MM.1S (cell line): ENCODE results near the gene EVPLL.
A peak's percentile ranks its signal among the peaks of the same experiment; 100 is the strongest.
"Not testable (repeated sequence)": the region's sequence is repeated elsewhere in the genome, so short reads cannot be mapped to it uniquely, and the experiment has no call there.

Experiments
- DNase-seq: peaks from one replicate; pipeline ENCODE4 v3.0.0-alpha.2; 2015
- H2AFZ ChIP-seq: fragments of 300-600 bp; sonication (generic); 2 replicates; pipeline ENCODE4 v1.6.0; 2016; ENCODE audit warnings: antibody characterized with exemption, low read length
- H3F3A ChIP-seq: fragments of 300-600 bp; sonication (generic); 2 replicates; pipeline ENCODE4 v1.6.1; 2016; ENCODE audit warnings: mild to moderate bottlenecking, antibody characterized with exemption, low read length, moderate library complexity, mixed read lengths; ENCODE audit not compliant: insufficient read depth
- H3K27ac ChIP-seq: fragments of 300-600 bp; sonication (generic); 2 replicates; pipeline ENCODE4 v1.5.1; 2016; ENCODE audit warnings: mild to moderate bottlenecking, low read length
- H3K27me3 ChIP-seq: fragments of 300-600 bp; sonication (generic); replicated peaks from 2 replicates; pipeline ENCODE4 v1.6.0; 2016; ENCODE audit warnings: low read length; ENCODE audit not compliant: insufficient read depth
- H3K36me3 ChIP-seq: fragments of 300-600 bp; sonication (generic); replicated peaks from 2 replicates; pipeline ENCODE4 v1.6.1; 2016; ENCODE audit warnings: mild to moderate bottlenecking, low read length, mixed read lengths; ENCODE audit not compliant: insufficient read depth
- H3K4me1 ChIP-seq: fragments of 300-600 bp; sonication (generic); 2 replicates; pipeline ENCODE4 v1.6.1; 2016; ENCODE audit warnings: low read length, mixed read lengths
- H3K4me2 ChIP-seq: fragments of 300-600 bp; sonication (generic); 2 replicates; pipeline ENCODE4 v1.6.0; 2016; ENCODE audit warnings: low read depth, low read length
- H3K4me3 ChIP-seq: fragments of 300-600 bp; sonication (generic); 2 replicates; pipeline ENCODE4 v1.5.1; 2016; ENCODE audit warnings: low read length, mixed read lengths
- H3K79me2 ChIP-seq: fragments of 300-600 bp; sonication (generic); 2 replicates; pipeline ENCODE4 v1.6.1; 2016; ENCODE audit warnings: mixed run types, low read length, mixed read lengths
- H3K9ac ChIP-seq: fragments of 300-600 bp; sonication (generic); 2 replicates; pipeline ENCODE4 v1.6.1; 2016; ENCODE audit warnings: low read length, mixed read lengths
- H3K9me2 ChIP-seq: fragments of 300-600 bp; sonication (generic); replicated peaks from 2 replicates; pipeline ENCODE4 v1.6.1; 2016; ENCODE audit warnings: mild to moderate bottlenecking, low read length, mixed read lengths; ENCODE audit not compliant: insufficient read depth
- H3K9me3 ChIP-seq: fragments of 300-600 bp; sonication (generic); replicated peaks from 2 replicates; pipeline ENCODE4 v1.6.1; 2016; ENCODE audit warnings: mild to moderate bottlenecking, low read length, mixed read lengths; ENCODE audit not compliant: insufficient read depth
- H4K20me1 ChIP-seq: fragments of 300-600 bp; sonication (generic); 2 replicates; pipeline ENCODE4 v1.6.1; 2016; ENCODE audit warnings: mild to moderate bottlenecking, low read length, moderate library complexity, mixed read lengths; ENCODE audit not compliant: insufficient read depth

The EVPLL gene

DNA sequence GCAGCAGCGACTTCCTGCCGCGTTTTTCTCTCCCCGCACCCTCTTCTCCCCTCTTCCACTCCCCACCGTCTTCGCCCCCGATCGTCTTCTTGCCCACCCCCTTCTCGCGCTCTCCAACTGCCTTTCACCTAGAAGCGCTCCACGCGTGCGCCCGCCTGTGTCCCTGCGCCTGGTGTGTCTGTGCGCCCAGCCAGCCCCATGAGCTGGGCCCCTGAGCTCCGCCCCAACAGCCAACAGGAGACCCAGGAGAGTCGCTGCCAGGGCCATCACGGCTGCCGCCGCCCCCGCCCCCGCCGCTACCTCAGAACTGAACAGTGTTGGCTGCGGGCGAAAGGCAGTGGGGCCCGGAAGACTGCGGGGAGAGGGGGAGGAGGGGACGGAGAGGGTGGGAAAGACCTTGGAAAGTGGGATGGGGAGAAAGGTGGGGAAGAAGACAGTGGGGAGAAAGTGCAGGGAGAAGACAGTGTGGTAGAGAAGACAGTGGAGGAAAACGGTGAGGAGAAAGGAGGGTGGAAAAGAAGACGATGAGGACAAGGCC lies 34.5 kb downstream of the EVPLL start:
- H3K4me3 ChIP-seq, H3K4me2 ChIP-seq, H3K27ac ChIP-seq, H3F3A ChIP-seq, DNase-seq, H3K9ac ChIP-seq, H3K27me3 ChIP-seq, H3K9me3 ChIP-seq, H3K4me1 ChIP-seq, H3K9me2 ChIP-seq, H4K20me1 ChIP-seq, H3K36me3 ChIP-seq, H2AFZ ChIP-seq, H3K79me2 ChIP-seq: not testable (repeated sequence)

DNA sequence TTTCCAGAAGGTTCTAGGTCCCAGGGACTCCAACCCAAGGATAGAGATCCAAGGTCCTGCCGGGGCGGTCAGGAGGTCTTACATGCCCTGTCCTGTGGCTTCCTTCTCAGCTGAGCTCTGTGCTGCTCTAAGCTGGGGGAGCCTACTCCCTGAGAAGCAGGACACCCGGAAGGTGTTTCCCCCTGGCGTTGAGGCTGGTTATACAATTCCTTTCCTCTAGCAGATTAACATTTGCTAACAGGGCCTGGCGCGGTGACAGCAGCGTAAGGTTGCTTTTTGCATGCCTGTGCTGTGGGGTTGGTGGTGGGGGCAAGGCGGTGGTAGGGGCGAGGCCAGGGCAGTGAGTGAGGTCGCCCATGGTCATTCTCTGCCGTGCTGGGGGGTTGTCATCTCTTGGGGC lies 43.9 kb downstream of the EVPLL start:
- H3K9me3 ChIP-seq, H4K20me1 ChIP-seq, H3K27me3 ChIP-seq: not testable (repeated sequence)

DNA sequence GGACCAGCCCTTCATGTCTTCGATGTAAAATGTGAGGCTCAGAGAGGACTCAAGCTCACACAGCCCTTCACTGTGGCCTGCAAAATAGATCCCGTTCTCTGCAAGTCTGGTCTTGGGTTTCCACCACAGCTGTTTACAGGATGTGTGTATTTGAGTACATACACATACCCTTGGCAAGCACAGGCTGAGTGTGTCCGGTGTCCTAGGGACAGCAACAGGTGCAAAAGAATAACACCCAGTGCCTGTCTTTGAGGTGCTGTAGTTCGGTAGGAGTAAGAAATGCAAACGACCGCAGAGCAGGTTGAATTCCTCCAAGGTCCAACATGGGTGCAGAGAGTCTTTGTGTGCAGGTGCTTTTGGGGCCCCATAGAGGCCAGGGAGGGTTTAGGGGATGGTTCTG lies 44.9 kb downstream of the EVPLL start:
- not testable (repeated sequence) for H3K79me2 ChIP-seq, H3K9ac ChIP-seq, H3K4me3 ChIP-seq, H3K4me1 ChIP-seq, H3K9me3 ChIP-seq, H3K27me3 ChIP-seq, H2AFZ ChIP-seq, H3K36me3 ChIP-seq, H3K9me2 ChIP-seq, H4K20me1 ChIP-seq, DNase-seq, H3F3A ChIP-seq, H3K4me2 ChIP-seq, H3K27ac ChIP-seq

More for the DNA sequence above, 43.9 kb downstream of the EVPLL start:
- H3F3A ChIP-seq, H3K9me2 ChIP-seq, H3K9ac ChIP-seq, H3K4me1 ChIP-seq, H2AFZ ChIP-seq, H3K27ac ChIP-seq, H3K79me2 ChIP-seq, H3K36me3 ChIP-seq, H3K4me3 ChIP-seq, H3K4me2 ChIP-seq: not testable (repeated sequence)
- peak; percentile 3 for DNase-seq

DNA sequence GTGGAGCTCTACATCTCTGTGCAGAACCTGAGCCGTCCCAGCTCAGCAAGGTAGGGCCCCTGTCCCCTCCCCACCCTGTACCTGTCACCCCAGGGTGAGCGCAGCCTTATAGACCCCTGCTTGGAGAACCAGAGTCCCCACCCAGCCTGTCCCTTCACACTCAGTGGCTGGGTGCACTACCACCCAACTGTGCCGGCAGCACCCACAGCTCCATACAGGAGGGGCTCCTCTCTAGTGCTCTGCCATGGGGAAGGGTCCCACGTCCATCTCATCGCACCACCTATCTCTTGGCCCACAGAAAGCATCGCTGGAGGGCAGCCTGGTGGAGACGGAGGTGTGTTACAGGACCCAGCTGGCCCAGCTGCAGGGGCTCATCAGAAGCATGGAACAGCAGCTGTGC lies 45.4 kb downstream of the EVPLL start:
- H3K4me2 ChIP-seq, H3K9ac ChIP-seq, H4K20me1 ChIP-seq, H3K9me2 ChIP-seq, DNase-seq, H3K4me1 ChIP-seq, H3K27ac ChIP-seq, H3K9me3 ChIP-seq, H3K79me2 ChIP-seq, H2AFZ ChIP-seq, H3K36me3 ChIP-seq, H3K4me3 ChIP-seq, H3F3A ChIP-seq, H3K27me3 ChIP-seq: not testable (repeated sequence)

DNA sequence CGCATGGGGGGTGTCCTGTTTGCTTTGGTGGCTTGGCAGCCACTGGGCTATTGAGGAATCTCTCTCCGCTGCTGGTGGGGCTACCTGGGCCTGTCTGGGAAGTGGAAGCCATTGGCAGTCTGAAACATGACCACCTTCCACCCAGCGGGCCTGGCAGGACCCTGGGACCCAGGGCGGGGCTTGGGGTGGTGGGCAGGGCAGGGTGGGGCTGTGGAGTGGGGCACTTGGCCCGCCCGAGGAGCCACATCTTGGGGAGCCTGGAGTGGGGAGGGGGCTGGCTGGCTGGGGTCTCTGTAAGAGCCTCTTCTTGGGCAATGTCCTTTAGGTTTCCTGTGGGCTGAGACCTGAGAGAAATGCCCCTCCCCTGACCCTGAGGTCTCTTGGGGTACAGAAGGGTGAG lies 48.0 kb downstream of the EVPLL start:
- not testable (repeated sequence) for H3K4me3 ChIP-seq, H3K27ac ChIP-seq, H3K9ac ChIP-seq, H3K27me3 ChIP-seq, DNase-seq, H3K36me3 ChIP-seq, H4K20me1 ChIP-seq, H3K79me2 ChIP-seq, H3K9me2 ChIP-seq, H3K4me1 ChIP-seq, H3K9me3 ChIP-seq, H3K4me2 ChIP-seq, H2AFZ ChIP-seq, H3F3A ChIP-seq

DNA sequence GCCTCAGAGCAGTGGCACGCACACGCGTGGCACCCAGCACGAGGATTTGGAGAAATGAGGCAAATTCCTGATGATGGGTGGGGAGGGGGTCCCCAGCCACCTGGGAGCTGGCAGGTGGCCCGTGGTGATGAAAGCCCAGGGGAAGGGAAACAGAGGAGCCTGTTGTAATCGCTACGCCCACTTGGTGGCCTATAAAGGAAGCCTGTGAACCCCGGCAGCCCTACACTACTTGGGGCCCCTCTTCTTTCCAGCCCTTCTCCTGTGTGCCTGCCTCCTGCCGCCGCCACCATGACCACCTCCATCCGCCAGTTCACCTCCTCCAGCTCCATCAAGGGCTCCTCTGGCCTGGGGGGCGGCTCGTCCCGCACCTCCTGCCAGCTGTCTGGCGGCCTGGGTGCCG lies 49.1 kb downstream of the EVPLL start:
- not testable (repeated sequence) for H3K79me2 ChIP-seq, H2AFZ ChIP-seq, H3K27me3 ChIP-seq, H3K4me2 ChIP-seq, H3K36me3 ChIP-seq, H4K20me1 ChIP-seq, H3K9me2 ChIP-seq, H3K9me3 ChIP-seq, H3K4me3 ChIP-seq, H3F3A ChIP-seq, H3K4me1 ChIP-seq, H3K27ac ChIP-seq, H3K9ac ChIP-seq, DNase-seq

DNA sequence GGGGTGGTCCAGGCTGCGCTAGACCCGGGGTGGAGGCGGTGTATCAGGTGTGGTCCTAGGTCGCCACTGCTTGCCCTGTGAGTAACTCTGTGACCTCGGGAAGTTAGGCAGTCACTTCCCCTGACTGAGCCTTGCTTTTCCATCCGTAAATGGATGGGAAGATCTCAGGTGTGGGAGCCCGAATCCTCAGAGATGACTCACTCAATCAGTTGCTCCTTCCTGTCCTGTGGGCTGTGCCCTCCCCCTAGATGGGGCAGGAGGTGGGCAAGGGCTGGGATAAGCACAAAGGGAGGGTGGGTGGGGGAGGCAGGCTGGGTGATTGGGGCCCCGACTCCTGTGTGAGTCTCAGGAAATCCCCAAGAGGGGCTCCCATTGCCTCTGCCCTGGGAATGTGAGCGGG lies 54.6 kb downstream of the EVPLL start:
- not testable (repeated sequence) for H3K9me2 ChIP-seq, H3K79me2 ChIP-seq, H3K27me3 ChIP-seq, H3K9ac ChIP-seq, H3K4me1 ChIP-seq, H3K9me3 ChIP-seq, H3K4me3 ChIP-seq, DNase-seq, H3K27ac ChIP-seq, H2AFZ ChIP-seq, H4K20me1 ChIP-seq, H3F3A ChIP-seq, H3K4me2 ChIP-seq, H3K36me3 ChIP-seq
